HCT116 (cell line): Measurements from ENCODE around the gene PSD. TPM values are rescaled to one million over a fixed set of nuclear protein-coding genes. Genes with fewer than 3 reads are reported as not detected.

Experiments
- ATAC-seq: fragments of 200-7000 bp; cut with Tn5 transposase; 2 replicates; pipeline ENCODE4 v1.9.1; 2020; ENCODE audit warnings: mild to moderate bottlenecking, moderate library complexity
- BruUV-seq: library from RNA; stranded (reverse); fragments of 400-500 nt; replicated peaks from 2 replicates; lab custom pipeline; 2021; lab: Mats Ljungman, UMichigan
- CTCF ChIA-PET: fragments of 300-600 bp; sonication (Branson Sonifier 250); formaldehyde crosslinking; loops from one replicate; lab custom pipeline; 2021; ENCODE audit warnings: antibody characterized with exemption; lab: Charles Lee
- POLR2A ChIA-PET: fragments of 300-600, 350-600 bp; sonication (Branson Sonifier 250); formaldehyde crosslinking; loops from one replicate; lab custom pipeline; 2021; ENCODE audit warnings: antibody characterized with exemption; lab: Charles Lee
- RAD21 ChIA-PET, 2 experiments: fragments of 300-600 bp; sonication (Branson Sonifier 250); formaldehyde crosslinking; loops; one replicate each; lab custom pipeline; 2023; ENCODE audit warnings: low total read pairs in 2 of 2; ENCODE audit not compliant: uncharacterized antibody in 2 of 2, unreplicated experiment in 2 of 2, low non-redundant PET in 1 of 2; lab: Charles Lee
- DNase-seq: peaks from one replicate; pipeline ENCODE4 v3.0.0-alpha.2; 2010; ENCODE audit warnings: low read depth, low spot score
- H2AFZ ChIP-seq: fragments of 200-600 bp; shearing (Covaris generic), sonication (generic); 2 replicates; pipeline ENCODE4 v1.6.1; 2017; ENCODE audit warnings: low read depth, mixed run types, mixed read lengths, antibody characterized with exemption, low read length; ENCODE audit not compliant: poor library complexity, severe bottlenecking
- H3K27ac ChIP-seq: 2 replicates; pipeline ENCODE4 v1.5.1; 2012; ENCODE audit warnings: low read depth, low read length
- H3K27me3 ChIP-seq: fragments of 200-600 bp; sonication (generic); 2 replicates; pipeline ENCODE4 v1.6.1; 2016; ENCODE audit warnings: mixed run types, low read length, mixed read lengths; ENCODE audit not compliant: insufficient read depth
- H3K36me3 ChIP-seq, 2 experiments: fragments of 200-500 bp in 1 of 2; fragments of 200-600 bp in 1 of 2; sonication (Bioruptor generic) in 1 of 2; sonication (generic) in 1 of 2; 2 replicates each; pipeline versions ENCODE4 v1.5.1 to v1.6.1; 2014 to 2016; ENCODE audit warnings: low read length in 2 of 2, inconsistent platforms in 1 of 2, mixed read lengths in 1 of 2, mixed run types in 1 of 2; ENCODE audit not compliant: insufficient read depth in 2 of 2, control insufficient read depth in 1 of 2
- H3K4me1 ChIP-seq, 2 experiments: fragments of 200-600 bp in 1 of 2; sonication (generic) in 1 of 2; 2 replicates each; pipeline versions ENCODE4 v1.5.1 to v1.6.1; 2012 to 2017; ENCODE audit warnings: low read length in 2 of 2, inconsistent platforms in 1 of 2, mild to moderate bottlenecking in 1 of 2, mixed read lengths in 1 of 2, mixed run types in 1 of 2, moderate library complexity in 1 of 2; ENCODE audit not compliant: insufficient read depth in 2 of 2, control insufficient read depth in 1 of 2
- H3K4me2 ChIP-seq: fragments of 200-600 bp; sonication (generic); 2 replicates; pipeline ENCODE4 v1.6.1; 2017; ENCODE audit warnings: mixed run types, low read length, mixed read lengths
- H3K4me3 ChIP-seq, 2 experiments: fragments of 200-600 bp in 1 of 2; sonication (generic) in 1 of 2; replicated peaks in 1 of 2; 2 replicates each; pipeline ENCODE4 v1.5.1; 2011 to 2016; ENCODE audit warnings: low read length in 2 of 2, control low read depth in 1 of 2, low read depth in 1 of 2, mild to moderate bottlenecking in 1 of 2, mixed read lengths in 1 of 2, mixed run types in 1 of 2
- H3K79me2 ChIP-seq: fragments of 200-600 bp; sonication (generic); 2 replicates; pipeline ENCODE4 v1.6.1; 2017; ENCODE audit warnings: mild to moderate bottlenecking, mixed run types, low read length, moderate library complexity, mixed read lengths; ENCODE audit not compliant: insufficient read depth
- H3K9ac ChIP-seq: fragments of 200-600 bp; sonication (generic); 2 replicates; pipeline ENCODE4 v1.6.1; 2016; ENCODE audit warnings: low read length, mixed read lengths
- H3K9me2 ChIP-seq: fragments of 200-600 bp; sonication (generic), shearing (Covaris generic); 2 replicates; pipeline ENCODE4 v1.6.1; 2017; ENCODE audit warnings: mixed run types, mild to moderate bottlenecking, moderate library complexity; ENCODE audit not compliant: insufficient read depth
- H3K9me3 ChIP-seq, 2 experiments: fragments of 200-500 bp in 1 of 2; fragments of 200-600 bp in 1 of 2; sonication (Bioruptor generic) in 1 of 2; sonication (generic) in 1 of 2; 2 replicates each; pipeline ENCODE4 v1.6.1; 2014 to 2017; ENCODE audit warnings: low read length in 2 of 2, mixed read lengths in 2 of 2, inconsistent platforms in 1 of 2, low read depth in 1 of 2, mild to moderate bottlenecking in 1 of 2, mixed run types in 1 of 2, moderate library complexity in 1 of 2; ENCODE audit not compliant: control insufficient read depth in 1 of 2, insufficient read depth in 1 of 2
- H4K20me1 ChIP-seq: fragments of 200-600 bp; sonication (generic), shearing (Covaris generic); 2 replicates; pipeline ENCODE4 v1.6.1; 2017; ENCODE audit warnings: mixed run types, mild to moderate bottlenecking, moderate library complexity; ENCODE audit not compliant: insufficient read depth
- CEBPB ChIP-seq: IDR thresholded peaks from 2 replicates; pipeline ENCODE4 v1.6.1; 2012; ENCODE audit warnings: low read depth
- EZH2 ChIP-seq: fragments of 200-600 bp; sonication (generic); IDR thresholded peaks from 2 replicates; pipeline ENCODE4 v1.6.1; 2017; ENCODE audit warnings: antibody characterized with exemption, mixed run types
- POLR2AphosphoS5 ChIP-seq: IDR thresholded peaks from 2 replicates; pipeline ENCODE4 v1.6.1; 2011; ENCODE audit warnings: mild to moderate bottlenecking, low read depth, low read length, moderate library complexity
- ZFX ChIP-seq: fragments of 450-650 bp; IDR thresholded peaks from 2 replicates; pipeline ENCODE4 v1.6.1; 2017
- intact Hi-C: fragments of 100-400 bp; cut with micrococcal nuclease; formaldehyde crosslinking; loops from 2 replicates; pipeline ENCODE4 v1.10.0; 2022
- total RNA-seq: library from RNA; stranded (reverse); gene quantifications from one replicate; pipeline ENCODE4 v1.2.1, GENCODE V29; 2021; ENCODE audit not compliant: unreplicated experiment

The PSD gene
- total RNA-seq, 1 experiment from 2014 or later, result 9.7 TPM

DNA sequence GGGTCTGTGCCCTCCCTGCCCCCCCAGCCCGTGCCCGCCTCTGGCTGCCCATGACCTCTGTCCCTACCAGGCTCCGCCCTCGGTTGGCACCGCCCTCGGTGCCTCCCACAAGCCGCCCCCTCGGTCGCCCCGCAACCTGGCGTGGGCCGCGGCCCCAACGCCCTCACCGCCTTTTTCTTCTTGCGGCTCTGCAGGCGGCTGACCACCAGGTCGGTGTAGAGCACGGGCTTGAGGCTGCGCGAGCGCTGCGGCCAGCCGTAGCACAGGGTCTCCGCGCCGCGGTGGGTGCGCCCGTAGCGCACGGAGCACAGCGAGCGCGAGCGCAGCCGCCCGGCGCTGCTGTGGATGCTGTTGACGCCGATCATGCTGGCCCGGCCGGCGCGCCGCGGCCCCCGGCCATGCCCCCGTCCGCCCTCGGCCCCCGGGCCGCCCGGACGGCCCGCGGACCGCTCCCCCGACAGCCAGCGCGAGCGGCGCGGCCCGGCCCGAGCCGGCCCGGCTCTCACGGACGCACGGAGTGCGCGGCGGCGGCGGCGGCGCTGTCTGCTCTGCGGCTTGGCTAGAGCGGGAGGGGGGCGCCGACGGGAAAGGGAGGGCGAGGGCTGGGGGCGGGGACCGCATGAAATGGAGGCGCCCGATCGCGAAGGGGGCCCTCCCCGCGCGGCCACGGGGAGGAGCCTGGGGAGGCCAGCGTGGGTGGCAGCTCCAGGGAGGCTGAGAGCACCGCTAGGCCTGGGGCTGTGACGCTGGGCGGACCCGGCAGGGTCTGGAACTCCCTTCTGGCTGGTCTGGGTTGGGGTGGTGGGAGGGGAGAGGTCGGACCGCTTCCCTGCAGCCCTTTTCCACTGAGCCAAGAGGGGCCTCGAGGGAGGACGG is 9.6 kb downstream of the PSD start:
- ChIA-PET RAD21 (no interaction called here), POLR2A (interaction anchor here (0.8 to 1.3 kb wide), 2 partner anchors 12 to 14 kb away, joined by 3 to 7 read pairs; partner anchors contain the start of gene FBXL15), CTCF (interaction anchor here (1.0 to 1.6 kb wide), 3 partner anchors 10 to 179 kb away, joined by 3 to 13 read pairs (median 9); partner anchors contain the start of gene FBXL15)
- no peaks in the 10 kb centered on the region for H4K20me1 ChIP-seq
- no peaks in the 10 kb centered on the region for H3K9me3 ChIP-seq
- H3K36me3 ChIP-seq, result no peaks in the 10 kb centered on the region
- H3K4me1 ChIP-seq, result peaks cover 11 to 21% of the 10 kb centered on the region in 2 experiments
- DNase-seq (no peak), ATAC-seq (peak; percentile 78)
- H3K4me2 ChIP-seq, result peak overlapping the region; percentile 94
- no peak overlapping the region for H2AFZ ChIP-seq
- peaks cover 3% of the 10 kb centered on the region; the same call in 1 of the 2 replicates for H3K27me3 ChIP-seq
- H3K79me2 ChIP-seq, result no peaks in the 10 kb centered on the region
- H3K9me2 ChIP-seq, result no peaks in the 10 kb centered on the region
- H3K27ac ChIP-seq, result peak overlapping the region; percentile 50; the same call in 1 of the 2 replicates
- peak overlapping the region; percentile 61 for H3K9ac ChIP-seq
- H3K4me3 ChIP-seq, result peak overlapping the region; percentile 56 to 74
- BruUV-seq, result no TSS peak
- intact Hi-C loops, result no loop called here
- TF ChIP-seq EZH2 (no peak), ZFX (peak; percentile 70; the same call in 1 of the 2 replicates)

DNA sequence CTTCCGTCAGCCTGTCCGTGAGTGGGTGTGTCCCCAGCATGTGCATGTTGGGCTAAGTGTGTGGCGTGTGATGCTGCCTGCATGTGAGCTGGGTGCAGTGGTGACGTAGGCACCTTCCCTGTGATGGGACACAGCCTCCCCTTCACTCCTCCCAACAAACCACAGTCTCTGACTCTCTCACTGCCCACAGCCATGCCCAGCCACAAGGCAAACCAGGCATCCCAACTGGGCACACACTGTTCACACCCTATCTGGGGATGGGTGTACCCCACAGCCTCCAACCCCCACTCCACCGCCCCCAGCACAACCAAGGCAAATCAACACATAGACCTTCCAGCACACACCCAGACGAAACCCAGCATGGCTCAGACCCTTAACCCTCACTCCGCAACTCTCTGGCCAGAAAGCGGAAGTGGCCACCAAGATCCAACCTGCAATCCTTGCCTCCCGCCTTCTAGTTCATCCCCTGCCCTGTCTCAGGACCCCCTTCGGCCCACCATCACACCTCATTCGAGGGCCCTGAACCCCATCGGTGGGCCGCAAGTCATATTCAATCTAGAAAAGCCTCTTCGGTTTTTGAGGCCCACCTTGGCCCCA is 10.4 kb downstream of the PSD start:
- H2AFZ ChIP-seq, result no peak overlapping the region
- TF ChIP-seq POLR2AphosphoS5, result 0 out of 2 replicates have a peak, but pooled peaks have one; percentile 2
- TF ChIP-seq CEBPB, result no peak
- BruUV-seq, result no TSS peak
- H3K27me3 ChIP-seq, result peaks cover 3% of the 10 kb centered on the region; the same call in 1 of the 2 replicates
- no peaks in the 10 kb centered on the region for H3K9me3 ChIP-seq
- H3K27ac ChIP-seq, result peak overlapping the region; percentile 50; the same call in 1 of the 2 replicates
- intact Hi-C loops, result no loop called here
- H4K20me1 ChIP-seq, result no peaks in the 10 kb centered on the region
- peak overlapping the region; percentile 94 for H3K4me2 ChIP-seq
- H3K4me1 ChIP-seq, result peaks cover 11 to 28% of the 10 kb centered on the region in 2 experiments
- peak overlapping the region; percentile 56 to 74 for H3K4me3 ChIP-seq
- ATAC-seq (no peak), DNase-seq (no peak)
- H3K9ac ChIP-seq, result peak overlapping the region; percentile 61
- RAD21 ChIA-PET, result no interaction called here
- no peaks in the 10 kb centered on the region for H3K79me2 ChIP-seq
- CTCF ChIA-PET, result no interaction called here
- H3K9me2 ChIP-seq, result no peaks in the 10 kb centered on the region
- no peaks in the 10 kb centered on the region for H3K36me3 ChIP-seq
- POLR2A ChIA-PET, result no interaction called here
